Activated CD4-positive, alpha-beta T cell treated with anti-CD3 and anti-CD28 coated beads, Interleukin-2, Interleukin-4, amounts not matched to agents 100 ng/mL and 50 ng/mL, durations not matched to agents 16 hours and 8 hours (primary cell): ENCODE measurements around the gene ZDHHC8.

Source experiments
- DNase-seq: peaks from one replicate; pipeline ENCODE4 v3.0.0-alpha.2; 2020; ENCODE audit warnings: low spot score

Gene ZDHHC8

DNA sequence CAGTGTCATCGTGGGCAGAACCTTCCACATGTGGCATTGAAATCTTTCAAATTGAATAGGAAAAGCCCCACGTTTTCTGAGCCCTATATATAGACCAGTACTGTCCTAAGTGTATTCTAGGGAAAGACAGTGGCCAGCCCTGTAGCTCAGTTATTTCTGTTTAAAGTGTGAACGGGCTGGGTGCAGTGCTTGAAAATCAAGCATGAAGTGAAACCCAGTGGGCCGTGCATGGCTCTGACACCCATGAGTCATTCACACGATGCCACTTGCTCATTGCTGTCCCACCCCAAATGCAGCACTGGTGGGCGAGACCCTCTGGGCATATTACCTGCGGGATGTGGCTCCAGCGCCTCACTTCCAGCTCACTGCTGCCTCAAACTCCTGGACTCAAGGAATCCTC, 49.0 kb downstream of the ZDHHC8 start:
- no peak for DNase-seq

DNA sequence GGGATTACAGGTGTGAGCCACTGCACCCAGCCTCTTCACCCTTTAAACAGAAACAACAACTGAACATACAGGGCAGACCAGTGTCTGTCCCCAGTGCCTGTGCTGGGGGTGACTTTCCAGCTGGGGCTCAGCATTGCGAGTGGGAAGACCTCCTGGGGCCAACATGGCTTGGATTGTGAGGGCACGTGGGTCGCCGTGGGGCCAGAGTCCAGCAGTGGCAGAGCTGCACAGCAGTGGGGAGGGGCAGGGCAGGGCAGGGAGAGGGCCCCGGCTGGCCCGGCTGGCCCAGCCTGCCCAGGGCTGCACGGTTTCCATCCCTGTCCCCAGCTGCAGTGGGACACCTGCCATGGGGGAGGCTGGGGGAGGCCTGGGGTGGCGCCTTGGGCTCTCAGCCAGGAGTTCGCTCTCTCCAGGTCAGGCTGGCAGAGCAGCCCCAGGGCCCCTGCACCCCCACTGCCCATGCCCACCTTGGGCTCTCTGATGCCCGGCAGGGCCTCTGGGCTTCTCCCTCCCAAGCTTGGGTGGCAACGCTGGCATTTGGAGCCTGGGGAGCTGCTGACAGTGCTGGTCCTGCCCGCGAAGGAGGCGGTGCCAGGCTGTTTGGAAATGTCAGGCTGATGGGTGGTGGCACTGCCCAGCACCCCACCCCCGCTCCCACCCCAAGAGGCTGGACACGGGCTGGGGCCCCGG, 49.7 kb downstream of the ZDHHC8 start:
- no peak for DNase-seq

DNA sequence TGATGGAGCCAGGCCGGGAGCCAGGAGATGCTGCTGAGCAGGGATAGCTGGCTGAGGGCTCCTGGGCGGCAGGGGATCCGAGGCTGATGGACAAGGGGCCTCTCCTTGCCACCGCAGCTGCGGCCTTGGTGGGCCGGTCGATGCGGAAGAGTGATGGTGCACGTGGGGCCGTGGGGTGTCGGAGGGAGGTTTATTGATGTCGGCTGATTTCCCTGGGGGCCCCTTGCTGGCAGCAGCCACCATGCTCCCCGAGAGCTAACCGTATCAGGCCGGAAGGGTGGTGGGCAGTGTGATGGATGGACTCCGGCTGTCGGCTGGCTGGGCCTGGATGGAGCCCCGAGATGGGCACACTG, 50.3 kb downstream of the ZDHHC8 start:
- no peak for DNase-seq

DNA sequence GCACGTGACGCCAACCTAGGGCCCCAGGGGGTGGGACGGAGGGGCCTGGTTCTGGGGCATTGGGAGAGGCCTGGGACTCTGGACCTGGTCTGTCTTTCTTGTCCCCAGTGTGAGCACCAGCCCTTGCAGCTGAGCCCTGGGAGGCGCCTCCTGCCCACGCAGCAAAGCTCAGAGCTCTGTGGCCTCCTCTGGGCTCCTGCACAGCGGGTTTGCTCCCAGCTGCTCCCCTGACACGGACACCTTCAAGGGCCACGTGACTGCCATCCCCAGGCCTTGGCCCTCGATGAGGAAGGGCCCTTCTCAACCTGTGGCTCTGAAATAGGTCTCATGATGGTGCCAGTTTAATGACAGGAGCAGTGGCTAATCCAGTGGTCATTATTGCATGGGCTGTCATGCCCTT, 50.8 kb downstream of the ZDHHC8 start:
- no peak for DNase-seq

DNA sequence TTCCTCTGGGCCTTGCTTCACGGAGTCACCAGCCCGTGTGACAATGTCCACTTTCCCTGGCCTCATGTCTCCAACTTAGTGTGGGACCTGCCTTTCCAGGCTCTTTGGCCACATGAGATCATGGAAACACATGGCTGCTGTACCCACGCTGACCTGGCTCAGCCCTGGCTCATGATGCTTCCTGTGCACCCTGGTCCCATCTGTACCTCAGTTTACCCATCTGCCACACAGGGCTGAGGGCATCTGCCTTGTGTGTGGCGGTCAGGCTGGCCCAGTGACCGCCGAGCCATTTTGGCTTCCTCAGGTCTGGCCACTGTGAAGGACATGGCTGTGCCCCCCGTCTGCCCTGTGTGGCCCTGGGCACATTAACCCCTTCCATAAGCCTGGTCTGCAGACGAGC, 51.5 kb downstream of the ZDHHC8 start:
- no peak for DNase-seq

DNA sequence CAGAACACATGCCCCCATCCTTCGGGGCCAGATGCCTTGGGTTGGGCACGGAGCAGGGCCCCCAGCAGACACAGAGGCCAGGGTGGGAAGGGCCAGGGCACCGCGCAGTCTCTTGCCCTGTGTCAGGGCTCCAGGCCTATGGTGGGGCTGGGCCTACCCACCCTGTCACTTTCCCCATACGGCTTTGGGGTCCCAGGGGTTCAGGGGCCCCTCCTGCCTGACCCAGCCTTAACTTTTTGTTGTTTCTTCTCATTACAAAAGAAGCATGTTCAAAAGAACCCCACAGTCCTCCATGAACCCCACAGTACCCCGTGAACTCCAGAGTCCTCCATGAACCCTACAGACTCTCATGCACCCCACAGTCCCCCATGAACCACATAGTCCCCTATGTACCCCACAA, 52.2 kb downstream of the ZDHHC8 start:
- DNase-seq, result no peak

DNA sequence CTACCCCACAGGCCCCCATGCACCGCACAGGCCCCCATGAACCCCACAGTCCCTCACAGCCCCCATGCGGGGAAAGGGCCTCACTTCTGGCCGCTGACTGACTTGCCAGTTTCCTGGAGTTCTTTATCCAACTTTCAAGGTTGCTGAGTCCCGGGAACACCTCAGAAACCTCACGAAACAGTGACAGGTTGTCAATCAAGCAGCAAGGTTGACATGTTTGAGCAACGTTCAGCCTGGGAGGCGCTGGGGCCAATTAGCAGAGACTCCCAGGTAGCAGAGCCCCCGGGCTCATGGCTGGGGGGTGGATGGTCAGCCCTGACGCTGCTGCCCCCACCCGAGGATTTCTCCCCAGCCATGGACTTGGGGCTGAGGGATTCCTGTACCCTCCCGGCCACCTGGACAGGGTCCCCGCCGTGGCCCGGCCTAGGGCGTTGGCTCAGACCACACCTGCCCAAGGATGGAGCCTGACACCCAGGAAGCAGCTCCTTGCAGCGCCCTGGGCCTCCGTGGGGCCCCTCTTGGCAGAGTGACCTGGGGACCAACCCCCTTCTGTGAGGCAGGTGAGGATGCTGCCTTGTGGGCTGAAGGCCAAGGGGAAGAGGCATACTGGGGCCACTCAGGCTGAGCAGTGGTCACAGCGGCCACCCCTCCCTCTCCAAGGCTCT, 53.0 kb downstream of the ZDHHC8 start:
- no peak for DNase-seq

DNA sequence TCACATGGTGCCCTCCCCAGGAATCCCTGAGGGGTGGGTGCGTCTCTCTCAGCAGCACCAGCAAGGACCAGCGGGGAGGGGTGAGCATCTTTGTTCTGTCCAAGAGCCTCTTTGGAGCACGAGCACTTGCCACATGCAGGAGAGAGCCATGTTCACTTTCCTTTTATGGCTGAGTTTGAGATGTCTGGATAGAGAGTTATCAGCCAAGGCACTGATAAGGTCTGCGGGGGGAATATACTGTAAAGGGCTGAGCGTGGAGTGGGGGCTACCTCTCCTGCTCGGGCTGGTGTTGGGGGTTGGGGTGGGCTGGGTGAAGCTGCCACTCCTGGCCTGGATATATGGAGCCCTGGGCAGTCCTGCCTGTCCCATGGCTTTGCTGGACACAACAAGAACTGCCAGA, 54.1 kb downstream of the ZDHHC8 start:
- no peak for DNase-seq

DNA sequence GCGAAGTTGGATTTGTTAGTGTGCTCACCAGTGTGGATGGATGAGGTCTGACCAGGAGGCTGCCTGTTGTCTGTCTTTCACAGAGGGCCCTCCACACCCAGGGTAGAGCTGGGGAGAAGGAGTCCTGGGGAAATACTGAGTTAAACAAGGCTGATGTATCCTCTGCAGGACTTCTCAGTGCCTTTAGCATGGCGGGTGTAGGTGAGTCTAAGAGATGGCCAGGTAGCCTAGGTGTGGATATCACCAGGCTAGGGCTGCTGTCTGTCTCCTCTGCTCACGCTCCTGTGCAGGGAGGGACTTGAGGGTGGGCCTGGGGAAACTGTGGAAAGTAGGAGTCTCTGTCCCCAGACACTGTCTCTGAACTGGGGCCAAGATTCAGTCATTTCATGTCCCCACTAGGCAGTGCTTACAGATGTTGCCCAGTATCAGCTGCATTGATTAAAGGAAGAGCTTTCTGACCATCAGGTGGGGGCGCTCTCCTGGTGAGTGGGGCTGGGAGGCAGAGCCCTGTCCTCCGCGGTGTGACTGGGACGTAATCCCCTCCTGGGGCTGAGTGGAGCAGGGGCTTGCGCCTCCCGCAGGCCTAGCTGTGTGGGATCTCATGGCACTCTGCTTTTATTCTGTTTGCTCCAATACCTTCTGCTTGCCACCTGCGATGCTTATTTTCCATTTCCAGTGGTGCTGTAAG, 54.7 kb downstream of the ZDHHC8 start:
- DNase-seq, result no peak

DNA sequence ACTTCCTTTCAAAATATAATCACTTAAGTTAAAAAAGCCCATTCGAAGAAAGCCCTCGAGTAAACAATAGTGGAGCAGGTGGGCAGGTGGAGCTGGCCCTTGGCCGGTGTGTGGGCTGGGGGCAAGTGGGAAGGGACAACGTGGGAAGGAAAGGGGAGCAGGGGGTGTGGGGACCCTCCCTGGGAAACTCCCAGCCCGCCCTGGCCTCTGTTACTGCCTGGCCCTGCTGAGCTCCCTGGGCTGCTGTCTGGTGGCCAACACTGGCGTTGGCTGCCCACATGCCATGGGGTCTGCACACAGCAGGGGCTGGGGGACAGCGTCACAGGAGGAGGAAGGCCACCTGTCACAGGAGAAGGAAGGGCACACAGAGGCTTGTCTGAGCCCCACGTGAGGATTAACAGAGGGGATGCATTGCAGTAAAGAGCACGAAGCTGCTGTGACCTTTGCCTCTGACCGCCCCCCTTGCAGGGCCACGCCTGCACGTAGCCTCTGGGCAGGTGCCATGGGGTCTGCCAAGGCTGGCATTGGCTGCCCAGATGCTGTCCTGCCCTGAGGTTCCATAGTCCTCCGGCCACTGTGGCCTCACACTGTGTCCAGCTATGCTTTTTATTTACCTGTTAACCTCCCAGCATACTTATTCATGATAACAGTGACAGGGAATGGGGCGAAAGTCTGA, 55.4 kb downstream of the ZDHHC8 start:
- no peak for DNase-seq

DNA sequence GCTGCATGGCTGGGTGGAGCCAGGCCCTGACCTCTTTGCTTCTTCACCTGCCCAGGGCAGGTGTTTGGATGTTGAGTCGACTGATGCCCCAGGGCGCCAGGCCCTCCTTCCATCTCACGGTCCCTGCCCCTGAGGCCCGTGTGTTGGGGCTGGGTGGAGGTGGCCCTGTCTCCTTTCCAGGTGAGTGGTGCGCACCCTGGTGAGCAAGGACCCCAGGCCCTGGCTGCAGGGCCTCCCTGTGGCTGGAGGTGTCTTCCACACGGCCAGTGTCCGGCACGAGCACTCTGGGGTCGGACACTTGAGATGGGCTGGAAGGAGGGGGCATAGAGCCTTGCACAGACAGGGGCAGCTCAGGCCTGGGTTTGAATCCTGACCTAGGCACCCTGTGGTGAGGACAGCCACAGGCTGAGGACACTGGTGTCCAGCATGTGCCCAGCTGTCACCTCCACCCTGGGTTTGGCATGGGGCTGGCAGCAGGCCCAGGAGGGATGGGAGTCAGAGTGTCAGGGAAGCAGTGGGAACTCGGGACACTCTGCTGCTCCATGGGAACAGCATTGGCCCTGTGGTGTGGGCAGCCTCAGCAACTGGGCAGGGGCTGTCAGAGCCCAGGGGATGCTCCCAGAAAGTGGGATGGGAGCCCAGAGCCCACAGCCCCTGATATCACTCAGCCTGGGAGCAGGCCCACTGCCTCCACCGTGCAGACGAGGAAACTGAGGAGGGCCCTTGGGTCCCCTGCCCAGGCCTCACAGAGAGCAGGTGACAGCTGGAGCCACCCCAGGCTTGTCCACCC, 56.4 kb downstream of the ZDHHC8 start:
- no peak for DNase-seq

DNA sequence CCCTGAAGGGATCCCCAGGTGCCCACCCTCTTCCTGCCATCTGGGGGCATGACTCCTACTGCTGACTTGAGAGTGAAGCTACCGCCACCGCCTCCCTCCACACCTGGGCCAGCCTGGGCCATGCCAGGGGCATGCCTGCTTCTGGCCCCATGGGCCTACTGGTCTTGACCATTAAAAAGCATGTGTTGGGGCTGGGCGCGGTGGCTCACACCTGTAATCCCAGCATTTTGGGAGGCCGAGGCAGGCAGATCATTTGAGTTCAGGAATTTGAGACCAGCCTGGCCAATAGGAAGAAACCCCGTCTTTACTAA, 56.9 kb downstream of the ZDHHC8 start:
- DNase-seq, result no peak

DNA sequence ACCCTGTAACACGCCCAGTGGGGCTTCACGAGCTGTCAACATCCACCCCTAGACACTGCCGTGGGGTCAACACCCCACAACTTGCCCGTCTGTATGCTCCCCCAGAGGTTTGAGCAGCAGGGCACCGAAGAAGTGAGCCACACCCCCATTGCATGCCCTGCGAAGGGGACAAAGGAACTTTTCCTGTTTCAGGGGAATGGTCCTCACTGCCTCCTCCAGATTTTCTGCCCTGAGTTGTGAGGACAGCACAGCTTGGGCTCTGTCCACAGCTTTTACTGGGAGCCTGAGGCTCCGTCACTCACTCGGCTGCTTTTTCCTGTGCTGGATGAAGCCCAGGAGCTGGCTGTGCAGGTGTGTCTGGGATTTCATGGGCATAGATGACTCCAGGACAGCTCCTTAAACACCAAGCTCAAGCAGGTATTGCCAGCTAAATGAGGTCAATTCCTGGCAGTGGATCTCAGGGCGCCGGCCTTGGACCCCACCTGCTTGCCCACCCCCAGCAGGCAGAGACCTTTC, 59.5 kb downstream of the ZDHHC8 start:
- no peak for DNase-seq

DNA sequence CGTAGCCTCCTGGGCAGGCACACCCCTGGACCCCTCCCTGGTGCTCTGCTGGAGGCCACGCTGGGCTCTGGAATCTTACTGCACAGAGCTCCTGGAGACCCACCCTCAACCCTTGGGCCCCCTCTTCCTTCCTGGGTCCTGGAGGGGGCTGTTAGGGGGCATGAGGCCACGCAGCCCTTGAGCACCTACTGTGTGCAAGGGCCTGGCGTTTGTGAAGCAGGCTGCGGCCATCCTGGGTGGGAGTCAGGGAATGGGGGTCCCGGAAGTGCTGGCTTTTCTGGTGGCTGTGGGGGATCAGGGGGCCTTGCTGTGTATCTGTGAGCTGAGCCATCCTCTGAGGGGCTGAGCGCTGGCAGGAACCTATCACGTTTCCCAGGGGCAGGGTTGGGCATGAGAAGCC, 60.2 kb downstream of the ZDHHC8 start:
- DNase-seq, result no peak

DNA sequence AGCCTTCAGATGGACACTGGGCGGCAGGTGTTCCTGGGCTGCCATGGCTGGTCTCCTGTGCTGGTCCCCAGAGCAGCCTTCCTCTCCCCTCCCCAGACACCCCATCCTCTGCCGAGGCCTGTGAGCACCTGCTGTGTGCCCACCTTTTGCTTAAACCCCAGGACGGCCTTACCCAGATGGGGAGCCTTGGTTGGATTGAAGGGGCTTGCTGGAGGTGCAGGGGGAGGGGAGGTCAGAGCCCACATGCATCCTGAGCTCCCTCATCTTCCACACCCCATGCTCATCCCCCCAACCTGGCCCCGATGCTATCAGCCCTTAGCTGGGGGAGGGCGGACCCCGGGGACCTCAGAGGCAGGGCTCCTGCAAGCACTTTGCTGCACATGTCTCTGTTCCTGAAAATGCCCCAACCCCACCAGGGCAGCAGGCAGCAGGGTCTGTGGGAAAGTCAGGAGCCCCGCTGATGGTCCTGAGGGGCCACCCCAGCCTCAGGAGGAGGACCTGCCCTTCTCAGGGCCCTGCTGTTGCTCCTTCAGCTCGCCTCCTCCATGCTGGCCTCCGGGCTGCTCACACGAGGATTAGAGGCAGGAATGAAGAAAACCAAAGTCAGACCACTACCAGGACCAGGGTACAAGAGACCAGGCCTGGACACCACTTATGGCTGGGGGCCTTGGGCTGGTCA, 60.8 kb downstream of the ZDHHC8 start:
- DNase-seq, result no peak

DNA sequence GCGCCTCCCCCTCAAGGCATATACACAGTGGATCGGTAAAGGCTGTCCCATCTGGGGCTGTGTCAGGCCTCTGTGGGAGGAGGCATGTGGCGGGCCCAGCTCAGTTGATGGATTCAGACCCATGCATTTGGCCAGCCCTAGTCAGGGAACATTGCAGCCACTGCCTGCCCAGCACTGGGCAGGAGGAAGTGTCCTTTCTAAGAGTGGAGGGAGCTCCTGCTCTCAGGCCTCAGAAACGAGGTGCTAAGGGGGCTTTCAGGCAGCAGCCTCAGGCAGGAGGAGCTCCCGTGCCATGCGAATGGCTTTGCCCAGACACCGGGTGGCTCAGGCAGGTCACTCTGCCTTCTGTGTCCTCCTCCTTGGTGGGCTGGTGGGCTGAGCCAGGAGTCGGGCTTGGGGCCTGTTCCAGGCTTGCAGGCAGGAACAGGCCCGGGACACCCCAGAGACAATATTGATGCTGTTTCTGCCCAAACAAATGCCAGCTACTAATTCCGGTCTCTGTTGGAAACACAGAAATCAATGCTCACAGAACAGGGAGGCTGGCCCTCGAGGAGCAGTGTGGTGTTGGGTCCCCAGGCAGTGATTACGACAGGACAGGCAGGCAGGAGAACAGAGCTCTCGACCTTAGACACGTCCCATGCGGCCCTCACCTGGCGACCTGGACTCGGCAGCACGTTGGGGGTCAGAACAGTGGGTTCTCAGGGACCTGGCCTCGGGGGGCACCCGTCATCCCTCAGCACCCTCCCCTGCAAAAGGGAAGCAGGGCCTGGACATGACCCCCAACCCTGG, 61.6 kb downstream of the ZDHHC8 start:
- DNase-seq, result no peak

DNA sequence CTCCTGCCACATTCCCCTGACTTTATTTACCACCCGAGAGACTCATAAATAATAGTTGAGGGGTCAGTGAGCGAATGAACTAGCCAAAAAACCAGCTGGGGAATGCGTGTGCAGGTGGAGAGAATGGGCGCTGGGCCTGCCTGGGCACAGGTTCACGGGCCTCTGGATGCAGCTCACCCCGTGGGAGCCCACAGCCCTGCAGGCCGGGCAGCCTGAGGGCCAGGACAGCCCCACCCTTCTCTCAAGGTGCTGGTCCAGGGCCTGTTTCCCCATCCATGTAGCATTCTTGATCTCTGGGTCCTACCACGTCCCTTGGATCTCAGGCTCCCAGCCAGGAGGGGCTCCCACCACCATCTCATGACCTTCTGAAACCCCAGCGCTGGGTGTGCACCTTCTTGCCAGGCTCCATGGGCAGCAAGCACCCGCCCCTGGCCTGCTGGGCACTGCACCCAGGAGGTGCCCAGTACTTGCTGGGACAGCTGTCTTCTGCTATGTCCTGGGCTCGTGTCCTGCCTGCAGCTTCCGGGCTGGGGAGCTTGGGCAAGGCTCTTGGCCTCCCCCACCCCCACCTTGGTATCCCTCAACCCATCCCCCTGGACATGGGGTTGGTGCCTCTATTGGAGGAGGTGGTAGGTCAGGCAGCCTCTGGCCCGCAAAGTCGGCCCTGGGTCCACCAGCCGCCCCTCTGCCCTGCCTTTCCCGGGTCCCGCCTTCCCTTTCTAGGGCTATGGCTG, 62.3 kb downstream of the ZDHHC8 start:
- no peak for DNase-seq

DNA sequence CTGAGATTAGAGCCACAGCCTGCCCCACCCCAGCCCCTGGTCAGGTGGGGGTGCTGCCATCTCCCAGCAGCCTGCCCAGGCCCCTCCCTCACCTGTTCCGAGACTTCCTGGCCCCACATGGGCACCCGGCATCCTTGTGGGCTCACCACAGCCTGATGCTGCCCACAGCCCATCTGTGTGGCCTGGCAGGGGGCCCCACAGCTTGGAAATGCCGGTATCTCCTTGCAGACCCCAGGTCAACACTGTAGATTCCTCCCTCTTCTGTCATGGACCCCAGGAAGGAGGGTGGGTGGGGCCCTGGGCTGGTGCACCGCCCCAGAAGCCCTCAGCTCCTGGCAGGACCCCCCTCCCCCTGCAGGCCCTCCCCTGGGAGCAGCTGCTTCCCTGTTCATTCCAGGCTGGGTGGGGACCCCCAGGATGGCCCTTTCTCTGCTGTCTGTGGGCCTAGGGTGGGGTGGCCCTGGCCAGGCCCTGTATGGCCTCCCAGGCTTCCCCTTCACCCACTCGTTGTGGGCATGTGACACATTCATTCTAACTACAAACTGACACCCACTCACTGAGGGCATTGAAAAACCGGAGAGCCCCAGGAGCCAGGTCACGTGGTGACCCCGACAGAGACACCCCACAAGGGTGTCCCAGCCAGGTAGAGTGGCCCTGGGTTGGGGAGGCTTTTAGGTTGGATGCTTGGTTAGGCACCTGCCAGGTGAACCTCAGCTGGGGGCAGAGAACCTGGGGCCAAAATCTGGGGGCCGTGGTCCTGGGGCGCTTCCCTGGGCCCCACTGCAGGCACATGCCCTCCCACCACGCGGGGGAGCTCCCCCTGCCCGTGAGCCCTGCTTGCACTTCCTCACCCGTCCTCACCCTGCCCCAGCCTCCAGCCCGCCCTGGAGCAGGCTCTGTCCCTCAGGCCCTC, 63.3 kb downstream of the ZDHHC8 start:
- DNase-seq, result no peak
